Measurements from ENCODE around the gene WFDC9.
A peak's percentile ranks its signal among the peaks of the same experiment; 100 is the strongest.
"Not testable (repeated sequence)": the region's sequence is repeated elsewhere in the genome, so short reads cannot be mapped to it uniquely, and the experiment has no call there.

WFDC9 gene

DNA sequence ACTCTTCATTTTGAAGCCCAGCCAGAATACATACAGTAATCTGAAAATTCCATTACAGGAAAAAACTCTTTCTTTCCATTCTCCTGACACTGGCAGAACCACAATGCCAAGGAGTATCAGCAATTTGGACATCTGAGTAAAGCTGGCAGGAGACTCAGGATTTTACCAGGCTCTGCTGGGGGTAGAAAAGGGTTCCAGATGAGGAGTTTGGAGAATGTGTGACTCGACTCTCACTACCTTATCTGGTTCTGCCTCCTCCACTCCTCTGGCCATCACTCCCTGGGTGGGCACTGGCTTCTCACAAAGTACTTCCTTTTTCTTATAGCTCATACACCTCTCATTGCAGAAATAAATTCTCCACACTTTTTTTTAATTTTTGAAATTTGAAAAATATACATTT, 41.4 kb downstream of the WFDC9 start:
- no peak for DNase-seq

GRCh38 chr20:45588800-45589199, 42.3 kb downstream of the WFDC9 start:
- DNase-seq = no peak

DNA sequence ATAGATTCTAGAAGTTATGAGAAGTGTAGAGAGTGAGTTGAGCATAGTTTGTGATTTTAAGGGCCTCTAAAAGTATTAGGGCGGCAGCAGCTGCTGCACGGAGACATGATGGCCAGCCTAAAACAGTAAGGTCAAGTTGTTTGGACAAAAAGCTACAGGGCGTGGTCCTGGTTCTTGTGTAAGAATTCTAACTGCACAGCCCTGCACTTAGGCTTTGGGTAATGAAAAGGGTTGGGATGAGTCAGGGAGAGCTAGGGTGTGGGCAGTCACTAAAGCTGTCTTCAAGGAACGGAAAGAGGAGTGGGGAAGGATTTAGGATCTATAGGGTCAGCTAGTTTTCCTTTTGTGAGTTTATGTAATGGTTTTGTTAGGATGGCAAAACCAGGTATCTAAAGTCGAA, 45.1 kb downstream of the WFDC9 start:
- DNase-seq = not testable (repeated sequence)

GRCh38 chr20:45584294-45584693, 46.8 kb downstream of the WFDC9 start:
- DNase-seq = not testable (repeated sequence)

DNA sequence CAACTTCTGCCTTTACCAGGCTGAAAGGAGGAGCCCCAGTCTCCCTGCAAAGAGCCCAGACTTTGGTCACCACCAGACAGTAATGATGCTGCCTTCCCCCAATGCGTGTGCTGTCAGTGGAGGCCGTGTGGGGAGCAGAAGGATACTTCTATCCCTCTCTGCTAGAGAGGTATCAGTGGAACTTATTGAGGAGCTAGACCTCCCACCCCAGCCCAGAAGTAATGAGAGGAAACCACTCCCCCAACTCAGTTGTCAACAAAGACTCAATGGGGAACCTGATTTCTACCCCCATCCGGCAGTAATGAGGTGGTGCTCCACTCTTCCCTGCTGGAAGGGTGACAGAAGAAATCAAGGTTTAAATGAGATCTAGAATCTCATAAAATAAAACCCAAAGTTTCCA, 47.6 kb downstream of the WFDC9 start:
- no peak for DNase-seq

GRCh38 chr20:45581702-45582101, 49.4 kb downstream of the WFDC9 start:
- peak; percentile 2 for DNase-seq

DNA sequence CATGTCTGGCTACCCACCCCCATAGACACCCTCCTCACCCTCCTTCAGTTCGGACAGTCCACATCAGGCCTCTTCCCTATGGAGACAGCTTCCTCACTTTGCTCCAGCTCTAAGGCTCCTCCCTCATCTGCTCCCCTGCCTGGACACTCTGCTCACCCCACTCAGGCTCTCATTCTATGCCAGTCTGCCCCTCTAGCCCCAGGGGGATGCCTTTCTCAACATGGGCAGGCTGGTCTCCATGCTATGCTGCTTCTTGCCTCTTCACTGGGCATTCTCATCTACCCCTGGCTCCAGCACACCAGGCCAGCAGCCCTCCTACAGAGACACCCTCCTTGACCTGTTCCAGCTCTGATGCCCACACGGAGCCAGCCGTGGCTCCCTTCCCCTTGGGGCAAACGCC, 51.9 kb downstream of the WFDC9 start, which contains the start of gene WFDC8:
TSS of gene WFDC8 (minus strand) at position 101 of the 400 bp plus-strand sequence. CDS start at position 64, 37 bp downstream.
- DNase-seq = no peak

DNA sequence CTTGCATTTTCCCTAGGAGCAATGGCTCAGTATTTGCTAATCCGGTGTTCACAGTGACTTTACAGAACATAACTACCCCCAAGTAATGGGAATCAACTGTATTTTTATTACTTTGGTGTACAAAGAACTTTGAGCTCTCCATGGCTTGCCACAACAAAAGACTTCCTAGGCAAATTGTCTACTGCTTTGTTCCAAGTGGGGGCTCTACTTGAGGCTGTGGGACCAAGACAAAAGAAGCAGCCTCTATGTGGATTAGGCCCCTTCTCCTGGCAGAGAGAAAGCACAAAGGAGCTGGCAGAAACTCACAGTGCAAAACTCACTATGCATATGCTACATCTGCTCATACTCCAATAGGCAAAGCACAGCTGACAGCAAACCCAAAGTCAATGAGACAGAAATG, 52.9 kb downstream of the WFDC9 start:
- no peak for DNase-seq

GRCh38 chr20:45576995-45577394, 54.1 kb downstream of the WFDC9 start:
- DNase-seq = peak; percentile 5

- DNase-seq = no peak
Measured at GRCh38 chr20:45575931-45576330, 55.2 kb downstream of the WFDC9 start.

GRCh38 chr20:45569650-45570049, 61.4 kb downstream of the WFDC9 start:
- not testable (repeated sequence) for DNase-seq

GRCh38 chr20:45564760-45565276, 66.3 kb downstream of the WFDC9 start:
- DNase-seq = no peak
